ENCODE results near the gene TEX13A.
"Not testable (repeated sequence)": the region's sequence is repeated elsewhere in the genome, so short reads cannot be mapped to it uniquely, and the experiment has no call there.

Gene TEX13A

GRCh38 chrX:105220636-105221035 lies at the start of gene TEX13A:
Gene TEX13A, minus strand, starts transcription at chrX:105220694. Its CDS starts 297 bp downstream, at chrX:105220397.
- no peak for DNase-seq (ENCODE audit: low read depth in 1 of 2, low spot score in 1 of 2)

- no peak for DNase-seq (ENCODE audit: low read depth in 1 of 2, low spot score in 1 of 2)
These were observed 48.9 kb upstream of the TEX13A start for GRCh38 chrX:105269386-105269785.

- no peak for DNase-seq (ENCODE audit: low read depth in 1 of 2, low spot score in 1 of 2)
These were observed 46.7 kb upstream of the TEX13A start for GRCh38 chrX:105267167-105267566.

- DNase-seq (ENCODE audit: low read depth in 1 of 2, low spot score in 1 of 2): no peak
These were observed 46.0 kb upstream of the TEX13A start for GRCh38 chrX:105266456-105266855.

- no peak for DNase-seq (ENCODE audit: low read depth in 1 of 2, low spot score in 1 of 2)
These were observed 44.6 kb upstream of the TEX13A start for GRCh38 chrX:105265093-105265492.

- no peak for DNase-seq (ENCODE audit: low read depth in 1 of 2, low spot score in 1 of 2)
These were observed 43.3 kb upstream of the TEX13A start for GRCh38 chrX:105263801-105264200.

GRCh38 chrX:105263171-105263570 lies 42.7 kb upstream of the TEX13A start:
- DNase-seq (ENCODE audit: low read depth in 1 of 2, low spot score in 1 of 2): no peak

GRCh38 chrX:105260291-105261043 lies 40.0 kb upstream of the TEX13A start:
- DNase-seq (ENCODE audit: low read depth in 1 of 2, low spot score in 1 of 2): no peak

- DNase-seq (ENCODE audit: low read depth in 1 of 2, low spot score in 1 of 2): no peak
These were observed 20.6 kb upstream of the TEX13A start for GRCh38 chrX:105241056-105241455.

- not testable (repeated sequence) for DNase-seq (ENCODE audit: low read depth in 1 of 2, low spot score in 1 of 2)
These were observed 16.9 kb upstream of the TEX13A start for GRCh38 chrX:105237407-105237806.

- DNase-seq (ENCODE audit: low read depth in 1 of 2, low spot score in 1 of 2): no peak
These were observed 8.7 kb upstream of the TEX13A start for GRCh38 chrX:105229146-105229545.

- no peak for DNase-seq (ENCODE audit: low read depth in 1 of 2, low spot score in 1 of 2)
These were observed 8.1 kb upstream of the TEX13A start for GRCh38 chrX:105228602-105229001.

- DNase-seq (ENCODE audit: low read depth in 1 of 2, low spot score in 1 of 2): no peak
These were observed 6.0 kb upstream of the TEX13A start for GRCh38 chrX:105226499-105226898.

GRCh38 chrX:105221374-105221773 lies 880 bp upstream of the TEX13A start:
- no peak for DNase-seq (ENCODE audit: low read depth in 1 of 2, low spot score in 1 of 2)

- no peak for DNase-seq (ENCODE audit: low read depth in 1 of 2, low spot score in 1 of 2)
These were observed 766 bp downstream of the TEX13A start for GRCh38 chrX:105219454-105220401.

GRCh38 chrX:105211066-105211575 lies 9.4 kb downstream of the TEX13A start:
- no peak for DNase-seq (ENCODE audit: low read depth in 1 of 2, low spot score in 1 of 2)

- DNase-seq (ENCODE audit: low read depth in 1 of 2, low spot score in 1 of 2): no peak
These were observed 10.2 kb downstream of the TEX13A start for GRCh38 chrX:105210258-105210657.

GRCh38 chrX:105209406-105209805 lies 11.1 kb downstream of the TEX13A start:
- DNase-seq (ENCODE audit: low read depth in 1 of 2, low spot score in 1 of 2): no peak

- no peak for DNase-seq (ENCODE audit: low read depth in 1 of 2, low spot score in 1 of 2)
These were observed 28.6 kb downstream of the TEX13A start for GRCh38 chrX:105191878-105192277.

- no peak for DNase-seq (ENCODE audit: low read depth in 1 of 2, low spot score in 1 of 2)
These were observed 30.1 kb downstream of the TEX13A start for GRCh38 chrX:105190252-105190853.

- DNase-seq (ENCODE audit: low read depth in 1 of 2, low spot score in 1 of 2): no peak
These were observed 31.4 kb downstream of the TEX13A start for GRCh38 chrX:105189093-105189492.
